Uterus (tissue), 2 donors: ENCODE data around the gene STOML1.

ENCODE experiments used
- POLR2A ChIP-seq, 2 donors: fragments of 450-650 bp; IDR thresholded peaks; one replicate each; pipeline ENCODE4 v1.6.1; 2016; ENCODE audit warnings: antibody characterized with exemption in 2 of 2, mild to moderate bottlenecking in 1 of 2, moderate library complexity in 1 of 2
- TF ChIP-seq, protein P1 (sequence below), 4 experiments: fragments of 200-600 bp in 2 of 4; fragments of 450-650 bp in 2 of 4; sonication (generic) in 2 of 4; IDR thresholded peaks; one replicate each; pipeline ENCODE4 v1.5.1; 2016 to 2019; ENCODE audit warnings: antibody characterized with exemption in 4 of 4, mild to moderate bottlenecking in 2 of 4, moderate library complexity in 1 of 4

DNA sequence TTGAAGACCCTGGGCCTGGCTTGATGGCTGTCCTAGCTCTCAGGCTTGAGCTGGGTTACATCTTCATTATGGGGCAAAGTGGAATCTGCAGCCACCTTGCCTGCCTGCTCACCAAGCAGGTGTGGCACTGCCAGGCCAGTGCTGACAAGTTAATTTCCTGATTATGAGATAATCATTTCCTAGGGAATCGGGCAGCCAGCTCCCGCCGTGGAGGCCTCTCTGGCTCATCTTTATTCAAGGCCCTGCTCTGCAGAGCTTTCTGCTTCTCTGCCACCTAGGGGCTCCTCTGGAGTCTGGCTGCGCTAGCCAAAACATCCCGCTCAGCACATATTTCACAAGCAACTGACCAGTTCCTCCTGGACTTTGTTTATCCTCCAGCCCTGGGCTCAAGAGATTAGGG lies 55.9 kb downstream of the STOML1 start:
- TF ChIP-seq, protein P1, sequence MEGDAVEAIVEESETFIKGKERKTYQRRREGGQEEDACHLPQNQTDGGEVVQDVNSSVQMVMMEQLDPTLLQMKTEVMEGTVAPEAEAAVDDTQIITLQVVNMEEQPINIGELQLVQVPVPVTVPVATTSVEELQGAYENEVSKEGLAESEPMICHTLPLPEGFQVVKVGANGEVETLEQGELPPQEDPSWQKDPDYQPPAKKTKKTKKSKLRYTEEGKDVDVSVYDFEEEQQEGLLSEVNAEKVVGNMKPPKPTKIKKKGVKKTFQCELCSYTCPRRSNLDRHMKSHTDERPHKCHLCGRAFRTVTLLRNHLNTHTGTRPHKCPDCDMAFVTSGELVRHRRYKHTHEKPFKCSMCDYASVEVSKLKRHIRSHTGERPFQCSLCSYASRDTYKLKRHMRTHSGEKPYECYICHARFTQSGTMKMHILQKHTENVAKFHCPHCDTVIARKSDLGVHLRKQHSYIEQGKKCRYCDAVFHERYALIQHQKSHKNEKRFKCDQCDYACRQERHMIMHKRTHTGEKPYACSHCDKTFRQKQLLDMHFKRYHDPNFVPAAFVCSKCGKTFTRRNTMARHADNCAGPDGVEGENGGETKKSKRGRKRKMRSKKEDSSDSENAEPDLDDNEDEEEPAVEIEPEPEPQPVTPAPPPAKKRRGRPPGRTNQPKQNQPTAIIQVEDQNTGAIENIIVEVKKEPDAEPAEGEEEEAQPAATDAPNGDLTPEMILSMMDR (IDR thresholded peaks at IDR 0.05), result peak in 1 of 4 experiments; percentile 5
- TF ChIP-seq POLR2A (IDR thresholded peaks at IDR 0.05), result no peak
